ENCODE data around the gene FARSA. TPM values are rescaled to one million over a fixed set of nuclear protein-coding genes. Genes with fewer than 3 reads are reported as not detected.
A peak's percentile ranks its signal among the peaks of the same experiment; 100 is the strongest.
"Not testable (repeated sequence)": the region's sequence is repeated elsewhere in the genome, so short reads cannot be mapped to it uniquely, and the experiment has no call there.

Gene FARSA
- total RNA-seq (2014; rRNA removed; shearing (Covaris generic); ENCODE audit: low replicate concordance), result 100 and 120 TPM in 2 replicates

GRCh38 chr19:12933287-12934072 is at the start of gene FARSA:
TSS of gene FARSA (minus strand) at chr19:12933711. CDS start at chr19:12933696, 15 bp downstream.
- in situ Hi-C loops (cut with HindIII; ENCODE audit: low pct_unique_long_range_greater_than_20kb, low sequenced_read_pairs), result no loop called here

GRCh38 chr19:12983091-12983490 is 49.6 kb upstream of the FARSA start:
- no peak for DNase-seq (ENCODE audit: low read depth)
- in situ Hi-C loops (cut with HindIII; ENCODE audit: low pct_unique_long_range_greater_than_20kb, low sequenced_read_pairs), result no loop called here

More at GRCh38 chr19:12933287-12934072, at the start of gene FARSA:
- DNase-seq (ENCODE audit: low read depth), result peak; percentile 82

- in situ Hi-C loops (cut with HindIII; ENCODE audit: low pct_unique_long_range_greater_than_20kb, low sequenced_read_pairs), result no loop called here
These were observed 49.1 kb upstream of the FARSA start for GRCh38 chr19:12982648-12983047.

GRCh38 chr19:12979974-12980373 is 46.5 kb upstream of the FARSA start:
- DNase-seq (ENCODE audit: low read depth), result no peak
- in situ Hi-C loops (cut with HindIII; ENCODE audit: low pct_unique_long_range_greater_than_20kb, low sequenced_read_pairs), result no loop called here

More at GRCh38 chr19:12982648-12983047, 49.1 kb upstream of the FARSA start:
- DNase-seq (ENCODE audit: low read depth), result no peak

- DNase-seq (ENCODE audit: low read depth); in situ Hi-C loops (cut with HindIII; ENCODE audit: low pct_unique_long_range_greater_than_20kb, low sequenced_read_pairs): not testable (repeated sequence)
These were observed 42.6 kb upstream of the FARSA start for GRCh38 chr19:12976109-12976508.

GRCh38 chr19:12975221-12975741 is 41.8 kb upstream of the FARSA start:
- DNase-seq (ENCODE audit: low read depth), result no peak
- in situ Hi-C loops (cut with HindIII; ENCODE audit: low pct_unique_long_range_greater_than_20kb, low sequenced_read_pairs), result no loop called here

DNA sequence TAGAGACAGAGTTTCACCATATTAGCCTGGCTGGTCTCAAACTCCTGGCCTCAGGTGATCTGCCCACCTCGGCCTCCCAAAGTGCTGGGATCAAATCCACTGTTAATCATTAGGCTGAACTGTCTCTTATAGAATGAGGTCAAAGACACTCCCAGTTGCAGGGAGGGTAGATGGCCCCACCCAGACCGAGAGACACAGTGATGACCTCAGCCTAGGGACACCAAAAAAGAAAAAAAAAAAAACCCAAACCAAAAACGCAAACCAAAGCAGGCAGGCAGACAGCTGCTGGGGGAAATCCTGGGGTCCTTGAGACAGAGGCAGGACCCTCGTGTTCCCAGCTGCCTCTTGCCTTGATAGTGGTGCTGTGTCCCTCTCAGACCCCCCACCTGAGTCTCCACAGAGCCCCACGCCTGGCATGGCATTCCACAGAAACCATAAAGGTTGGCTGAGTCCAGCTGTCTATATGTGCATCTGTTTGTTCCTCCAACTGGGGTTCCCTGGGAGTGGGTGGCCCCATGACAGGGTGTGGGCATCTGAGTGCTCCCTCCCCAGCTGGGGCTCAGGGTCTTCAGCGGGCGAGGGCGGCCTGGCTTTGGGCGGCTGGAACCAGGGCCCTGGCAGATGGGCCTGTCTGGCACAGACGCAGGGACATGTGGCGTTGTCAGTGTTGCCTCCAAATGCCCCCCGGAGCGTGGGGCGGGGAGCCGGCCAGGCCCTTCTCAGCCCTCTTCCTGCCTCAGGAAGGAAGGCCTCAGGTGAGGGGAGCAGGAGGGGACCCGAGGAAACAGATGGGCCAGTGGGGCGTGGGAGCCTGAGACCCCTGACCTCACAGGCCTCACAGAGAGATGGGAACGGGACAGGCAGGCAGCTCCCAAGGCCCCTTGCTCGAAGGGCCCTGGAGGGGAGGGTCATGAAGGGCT is 41.0 kb upstream of the FARSA start:
- DNase-seq (ENCODE audit: low read depth), result no peak
- in situ Hi-C loops (cut with HindIII; ENCODE audit: low pct_unique_long_range_greater_than_20kb, low sequenced_read_pairs), result no loop called here

DNA sequence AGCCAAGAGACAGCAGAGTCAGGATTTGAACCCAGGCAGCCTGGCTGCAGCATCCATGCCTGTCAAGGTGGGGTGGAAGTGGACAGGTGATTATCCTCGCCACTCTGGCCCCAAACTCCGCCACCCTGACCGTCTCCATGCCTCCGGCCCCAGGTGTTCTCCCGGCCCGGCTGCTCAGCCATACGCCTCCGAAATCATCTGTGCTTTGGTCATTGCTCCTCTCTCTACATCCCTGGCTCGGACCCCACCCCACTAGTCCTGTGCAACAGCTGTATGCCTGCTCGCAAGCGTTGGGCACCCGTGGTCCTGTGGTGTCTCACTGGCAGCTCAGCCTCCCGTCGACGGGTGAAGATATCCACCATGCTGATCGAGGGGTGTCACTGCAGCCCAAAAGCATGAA is 39.7 kb upstream of the FARSA start:
- in situ Hi-C loops (cut with HindIII; ENCODE audit: low pct_unique_long_range_greater_than_20kb, low sequenced_read_pairs), result no loop called here
- DNase-seq (ENCODE audit: low read depth), result no peak

DNA sequence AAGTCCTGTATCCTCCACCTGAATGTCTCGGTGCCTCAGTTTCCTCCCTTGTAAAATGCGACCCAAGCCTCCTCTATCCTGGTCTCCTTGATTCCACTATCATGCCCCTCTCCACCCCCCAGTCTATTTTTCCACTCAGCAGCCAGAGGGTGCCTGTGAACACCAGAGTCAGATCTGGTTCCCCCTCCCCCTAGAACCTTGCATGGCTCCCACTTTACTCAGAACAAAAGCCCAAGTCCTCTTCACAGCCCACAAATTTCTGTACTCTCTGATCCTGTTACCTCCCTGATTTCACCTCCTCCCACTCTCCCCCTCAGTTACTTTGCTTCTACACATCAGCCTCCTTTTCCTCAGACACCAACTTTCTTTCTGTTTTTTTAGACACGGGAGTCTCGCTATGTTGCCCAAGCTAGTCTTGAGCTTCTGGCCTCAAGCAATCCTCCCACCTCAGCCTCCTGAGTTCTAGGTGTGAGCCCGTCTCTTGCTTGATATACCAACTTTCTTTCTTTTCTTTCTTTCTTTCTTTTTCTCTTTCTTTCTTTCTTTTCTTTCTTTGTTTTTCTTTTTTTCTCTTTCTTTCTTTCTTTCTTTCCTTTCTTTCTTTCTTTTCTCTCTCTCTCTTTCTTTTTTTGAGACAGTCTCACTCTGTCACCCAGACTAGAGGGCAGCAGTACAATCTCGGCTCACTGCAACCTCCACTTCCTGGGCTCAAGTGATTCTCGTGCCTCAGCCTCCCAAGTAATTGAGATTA is 36.7 kb upstream of the FARSA start:
- in situ Hi-C loops (cut with HindIII; ENCODE audit: low pct_unique_long_range_greater_than_20kb, low sequenced_read_pairs), result no loop called here
- DNase-seq (ENCODE audit: low read depth), result no peak

GRCh38 chr19:12969292-12969988 is 35.9 kb upstream of the FARSA start, which contains the start of gene DAND5:
TSS of gene DAND5 (plus strand) at chr19:12969576. CDS start at chr19:12969661, 85 bp downstream.
- in situ Hi-C loops (cut with HindIII; ENCODE audit: low pct_unique_long_range_greater_than_20kb, low sequenced_read_pairs), result no loop called here
- DNase-seq (ENCODE audit: low read depth), result no peak

- in situ Hi-C loops (cut with HindIII; ENCODE audit: low pct_unique_long_range_greater_than_20kb, low sequenced_read_pairs), result no loop called here
- DNase-seq (ENCODE audit: low read depth), result no peak
These were observed 34.4 kb upstream of the FARSA start for GRCh38 chr19:12967907-12968306.

- in situ Hi-C loops (cut with HindIII; ENCODE audit: low pct_unique_long_range_greater_than_20kb, low sequenced_read_pairs), result no loop called here
- DNase-seq (ENCODE audit: low read depth), result no peak
These were observed 32.3 kb upstream of the FARSA start for GRCh38 chr19:12965812-12966135.

DNA sequence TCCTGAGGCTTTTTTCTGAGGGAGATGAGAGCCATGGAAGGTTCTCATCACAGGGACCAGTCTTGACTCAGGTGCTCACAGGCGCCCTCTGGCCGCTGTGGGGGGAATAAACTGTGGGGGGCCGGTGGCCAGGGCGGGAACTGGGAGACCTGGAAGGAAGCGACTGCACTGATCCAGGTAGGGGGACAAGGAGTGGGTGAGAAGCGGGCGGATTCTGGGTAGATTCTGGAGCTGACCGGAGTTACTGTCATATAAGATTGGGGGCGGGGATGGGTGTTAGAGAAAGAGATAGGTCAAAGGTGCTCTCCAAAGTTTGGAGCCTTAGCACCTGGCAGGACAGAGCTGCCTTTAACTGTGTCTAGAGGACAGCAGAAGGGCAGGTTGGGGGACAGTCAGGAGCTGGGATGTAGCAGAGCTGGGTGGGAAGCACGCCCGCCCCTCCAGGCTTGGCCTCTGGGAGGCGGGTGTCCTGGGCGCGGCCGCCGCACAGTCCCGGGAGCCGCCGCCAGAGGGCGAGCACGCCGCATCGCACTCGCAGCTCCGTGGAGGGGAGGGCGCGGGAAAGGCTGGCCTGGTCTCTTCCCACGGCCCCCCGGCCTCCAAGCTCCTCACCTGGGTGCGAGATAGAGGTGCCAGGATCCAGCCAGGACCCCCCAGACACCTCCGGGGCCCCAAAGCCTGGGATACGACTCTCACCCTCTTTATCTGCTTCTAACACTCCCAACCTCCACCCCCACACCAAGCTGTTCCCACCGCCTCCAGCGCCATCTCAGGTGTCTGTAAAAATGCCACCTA is 31.7 kb upstream of the FARSA start:
- in situ Hi-C loops (cut with HindIII; ENCODE audit: low pct_unique_long_range_greater_than_20kb, low sequenced_read_pairs), result no loop called here
- peak; percentile 83 for DNase-seq (ENCODE audit: low read depth)

DNA sequence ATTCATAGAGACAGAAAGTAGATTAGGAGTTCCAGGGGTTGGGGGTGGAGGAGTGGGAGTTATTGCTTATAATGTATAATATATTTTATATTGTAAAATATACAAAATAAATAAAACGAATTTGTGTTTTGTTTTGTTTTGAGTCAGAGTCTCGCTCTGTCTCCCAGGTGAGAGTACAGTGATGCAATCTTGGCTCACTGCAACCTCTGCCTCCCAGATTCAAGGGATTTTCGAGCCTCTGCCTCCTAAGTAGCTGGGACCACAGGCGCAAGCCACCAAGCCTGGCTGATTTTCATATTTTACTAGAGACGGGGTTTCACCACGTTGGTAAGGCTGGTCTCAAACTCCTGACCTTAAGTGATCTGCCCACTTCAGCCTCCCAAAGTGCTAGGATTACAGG is 26.0 kb upstream of the FARSA start:
- in situ Hi-C loops (cut with HindIII; ENCODE audit: low pct_unique_long_range_greater_than_20kb, low sequenced_read_pairs), result no loop called here
- DNase-seq (ENCODE audit: low read depth), result no peak

- DNase-seq (ENCODE audit: low read depth); in situ Hi-C loops (cut with HindIII; ENCODE audit: low pct_unique_long_range_greater_than_20kb, low sequenced_read_pairs): not testable (repeated sequence)
These were observed 24.0 kb upstream of the FARSA start for GRCh38 chr19:12957389-12957952.

DNA sequence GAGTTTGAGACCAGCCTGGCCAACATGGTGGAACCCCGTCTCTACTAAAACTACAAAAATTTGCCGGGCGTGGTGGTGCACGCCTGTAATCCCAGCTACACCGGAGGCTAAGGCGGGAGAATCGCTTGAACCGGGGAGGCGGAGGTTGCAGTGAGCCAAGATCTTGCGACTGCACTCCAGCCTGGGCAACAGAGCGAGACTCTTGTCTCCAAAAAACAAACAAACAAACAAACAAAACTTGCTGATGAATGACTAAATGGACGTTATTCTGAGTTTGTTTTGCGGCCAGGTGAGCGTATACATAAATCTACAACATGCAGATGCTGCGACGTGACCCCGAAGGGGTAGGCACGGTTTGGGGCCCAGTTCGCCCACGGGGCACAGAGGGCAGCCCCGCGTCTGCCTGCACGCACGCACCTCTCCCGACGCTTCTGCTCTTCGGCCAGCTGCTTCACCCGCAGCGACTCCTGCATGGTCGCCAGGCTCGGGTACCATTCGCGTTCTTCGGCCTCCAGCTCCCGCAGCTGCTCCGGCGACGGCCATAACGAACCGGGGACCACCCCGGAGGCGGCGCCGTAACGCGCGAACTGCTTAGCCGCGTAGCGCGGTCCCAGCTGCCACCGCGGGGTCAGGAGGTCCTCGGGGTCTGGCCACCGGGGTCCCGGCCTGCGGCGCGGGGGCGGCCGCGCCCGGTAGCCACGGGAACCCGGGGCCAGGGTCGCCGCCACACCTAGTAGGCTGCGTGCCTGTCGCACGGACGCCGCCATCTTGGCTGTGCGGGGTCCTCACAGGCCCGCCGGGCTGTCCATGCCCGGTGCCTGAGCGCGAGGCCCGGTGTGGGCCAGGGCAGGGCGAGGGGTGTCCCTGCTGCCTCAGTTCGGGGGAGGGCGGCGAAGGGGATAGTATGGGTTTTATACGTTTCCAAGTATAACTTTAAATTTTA is 23.2 kb upstream of the FARSA start, which contains the start of gene GADD45GIP1:
GADD45GIP1 (minus strand) TSS at position 778 of the 943 bp plus-strand sequence; CDS start at position 767, 11 bp downstream.
- in situ Hi-C loops (cut with HindIII; ENCODE audit: low pct_unique_long_range_greater_than_20kb, low sequenced_read_pairs), result no loop called here
- DNase-seq (ENCODE audit: low read depth), result peak; percentile 81

All from Caki2 (cell line).